Left lung (tissue), 10 donors: ENCODE data around the gene PPFIA4. TPM values are rescaled to one million over a fixed set of nuclear protein-coding genes. Genes with fewer than 3 reads are reported as not detected.

Experiments
- ATAC-seq: fragments of 200-7000 bp; cut with Tn5 transposase; one replicate; pipeline ENCODE4 v1.9.1; 2020; ENCODE audit warnings: moderate library complexity
- DNase-seq, 4 donors: peaks; one replicate each; pipeline ENCODE4 v3.0.0-alpha.2; 2013 to 2020
- H3K27ac ChIP-seq, 2 donors: fragments of 200-600 bp; sonication (generic) in 1 of 2; one replicate each; pipeline versions ENCODE4 v1.5.0 to v1.8.0; 2020 to 2021
- H3K27me3 ChIP-seq, 2 donors: fragments of 200-600 bp; sonication (generic) in 1 of 2; one replicate each; pipeline versions ENCODE4 v1.5.0 to v1.8.0; 2020 to 2021
- H3K36me3 ChIP-seq, 2 donors: fragments of 200-600 bp; sonication (generic) in 1 of 2; one replicate each; pipeline versions ENCODE4 v1.5.0 to v1.8.0; 2020 to 2021
- H3K4me1 ChIP-seq, 2 donors: fragments of 200-600 bp; one replicate each; pipeline ENCODE4 v1.8.0; 2021
- H3K4me3 ChIP-seq, 2 donors: fragments of 200-600 bp; sonication (generic) in 1 of 2; one replicate each; pipeline versions ENCODE4 v1.5.0 to v1.8.0; 2020 to 2021; ENCODE audit warnings: mild to moderate bottlenecking in 1 of 2
- H3K9me3 ChIP-seq, 2 donors: fragments of 200-600 bp; sonication (generic) in 1 of 2; one replicate each; pipeline versions ENCODE4 v1.5.0 to v1.8.0; 2020 to 2021
- intact Hi-C, 2 donors: fragments of 100-400 bp; cut with DNase I; formaldehyde crosslinking; loops; one replicate each; pipeline versions ENCODE4 v1.11.2 to v1.14.2; 2022
- polyA plus RNA-seq, 6 donors: library from polyadenylated mRNA; unstranded; fragments of 120-200 nt; gene quantifications; one replicate each; pipeline ENCODE4 v1.2.1, GENCODE V29; 2013; ENCODE audit not compliant: insufficient read length in 6 of 6
- total RNA-seq, 2 donors: library from RNA; stranded (reverse); fragmentation: NEBNext Ultra II Directional; extraction: Animal tissue kit (Norgen Biotek cat#: 25700); gene quantifications; one replicate each; pipeline ENCODE4 v1.2.1, GENCODE V29; 2021
- TF ChIP-seq, protein P1 (sequence below), 2 donors: fragments of 200-600 bp; sonication (generic) in 1 of 2; IDR thresholded peaks; one replicate each; pipeline versions ENCODE4 v1.5.0 to v1.8.0; 2021; ENCODE audit warnings: antibody characterized with exemption in 2 of 2
- donor health status: DM: no; HTN: yes; CAD: no.
- donor health status: DM: no; HTN: no; CAD: no.

PPFIA4 gene
- total and polyA plus RNA-seq, 8 donors, result 1.3 to 5.1 (median 3.3) TPM

DNA sequence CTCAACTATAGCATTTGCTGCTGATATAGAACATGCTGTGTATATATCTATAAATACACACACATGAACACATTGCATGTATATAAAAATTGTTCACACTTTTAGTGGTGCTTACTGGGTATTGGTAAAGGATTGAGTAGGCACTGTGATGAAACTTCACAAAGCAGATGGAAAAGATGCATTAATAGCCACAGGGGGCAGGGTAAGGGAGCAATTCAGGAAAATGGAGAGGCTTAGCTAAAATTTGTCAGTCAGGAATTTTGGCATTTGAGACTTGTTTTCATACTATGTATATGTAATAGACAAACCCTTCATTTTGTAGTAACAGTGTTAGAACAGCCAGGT, 633 bp upstream of the PPFIA4 start:
- peak overlapping the region; percentile 39 to 74 for H3K27ac ChIP-seq
- peaks cover 0 to 13% of the 10 kb centered on the region in 2 donors for H3K4me1 ChIP-seq
- ATAC-seq, result no peak
- TF ChIP-seq, protein P1, sequence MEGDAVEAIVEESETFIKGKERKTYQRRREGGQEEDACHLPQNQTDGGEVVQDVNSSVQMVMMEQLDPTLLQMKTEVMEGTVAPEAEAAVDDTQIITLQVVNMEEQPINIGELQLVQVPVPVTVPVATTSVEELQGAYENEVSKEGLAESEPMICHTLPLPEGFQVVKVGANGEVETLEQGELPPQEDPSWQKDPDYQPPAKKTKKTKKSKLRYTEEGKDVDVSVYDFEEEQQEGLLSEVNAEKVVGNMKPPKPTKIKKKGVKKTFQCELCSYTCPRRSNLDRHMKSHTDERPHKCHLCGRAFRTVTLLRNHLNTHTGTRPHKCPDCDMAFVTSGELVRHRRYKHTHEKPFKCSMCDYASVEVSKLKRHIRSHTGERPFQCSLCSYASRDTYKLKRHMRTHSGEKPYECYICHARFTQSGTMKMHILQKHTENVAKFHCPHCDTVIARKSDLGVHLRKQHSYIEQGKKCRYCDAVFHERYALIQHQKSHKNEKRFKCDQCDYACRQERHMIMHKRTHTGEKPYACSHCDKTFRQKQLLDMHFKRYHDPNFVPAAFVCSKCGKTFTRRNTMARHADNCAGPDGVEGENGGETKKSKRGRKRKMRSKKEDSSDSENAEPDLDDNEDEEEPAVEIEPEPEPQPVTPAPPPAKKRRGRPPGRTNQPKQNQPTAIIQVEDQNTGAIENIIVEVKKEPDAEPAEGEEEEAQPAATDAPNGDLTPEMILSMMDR (IDR thresholded peaks at IDR 0.05), result no peak
- no peaks in the 10 kb centered on the region for H3K9me3 ChIP-seq
- peaks cover 4 to 20% of the 10 kb centered on the region in 2 donors for H3K27me3 ChIP-seq
- H3K36me3 ChIP-seq, result peaks cover 0 to 40% of the 10 kb centered on the region in 2 donors
- DNase-seq, result no peak
- peak overlapping the region; percentile 48 to 50 for H3K4me3 ChIP-seq
- intact Hi-C loops, result no loop called here

DNA sequence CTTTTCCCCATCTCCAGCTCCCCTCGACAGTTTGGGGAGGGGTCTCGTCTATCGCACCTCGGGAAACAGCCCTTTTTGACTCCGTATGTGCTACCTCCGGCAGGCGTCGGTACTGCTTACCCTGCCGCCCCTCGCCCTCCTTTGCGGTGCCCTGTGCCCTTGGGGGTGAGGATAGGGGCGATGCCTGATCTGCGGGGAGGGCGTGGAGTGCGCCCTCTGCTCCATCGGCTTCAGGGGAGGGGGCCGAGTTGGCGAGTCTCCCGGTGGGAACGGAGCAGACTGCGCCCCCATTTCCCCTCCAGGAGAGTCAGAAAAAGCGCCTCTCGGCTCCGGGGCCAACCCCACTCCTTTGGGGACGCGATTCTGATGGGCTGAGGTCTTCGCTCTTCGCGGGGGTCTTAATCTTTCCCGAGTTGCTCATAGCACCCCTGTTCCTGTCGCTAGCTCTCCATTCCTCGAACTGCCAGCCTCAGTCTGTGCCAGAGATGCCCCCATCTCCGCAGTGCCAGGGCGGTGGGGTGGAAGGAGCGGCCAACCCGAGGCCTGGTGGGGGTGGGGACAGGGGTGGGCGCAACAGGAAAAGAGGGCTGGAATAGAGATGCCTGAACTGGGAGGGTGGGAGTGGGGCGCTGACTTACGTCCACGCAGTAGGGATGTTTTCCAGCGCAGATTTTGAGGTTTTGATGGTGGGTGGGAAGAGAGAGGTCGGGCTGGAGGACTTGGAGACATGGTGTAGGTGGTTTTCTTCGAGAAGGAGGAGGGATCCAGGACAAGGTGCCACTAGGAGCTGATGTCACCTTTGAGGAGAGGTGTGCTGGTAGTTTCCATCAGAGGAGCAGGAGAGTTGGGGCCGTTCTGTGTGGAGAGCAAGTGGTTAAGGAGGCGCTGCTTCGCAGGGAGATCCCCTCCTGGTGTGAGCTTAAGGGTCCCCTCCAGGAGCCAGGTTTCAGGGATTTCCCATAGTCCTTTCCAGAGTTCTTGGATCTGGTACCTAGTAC, 674 bp downstream of the PPFIA4 start:
- H3K4me3 ChIP-seq, result peak overlapping the region; percentile 48 to 50
- DNase-seq (no peak), ATAC-seq (peak; percentile 13)
- intact Hi-C loops, result no loop called here
- peaks cover 0 to 13% of the 10 kb centered on the region in 2 donors for H3K4me1 ChIP-seq
- H3K9me3 ChIP-seq, result no peaks in the 10 kb centered on the region
- peak overlapping the region in 1 of 2 donors; percentile 39 for H3K27ac ChIP-seq
- peaks cover 4 to 20% of the 10 kb centered on the region in 2 donors for H3K27me3 ChIP-seq
- H3K36me3 ChIP-seq, result peaks cover 0 to 27% of the 10 kb centered on the region in 2 donors
- TF ChIP-seq, protein P1 (IDR thresholded peaks at IDR 0.05), result no peak

DNA sequence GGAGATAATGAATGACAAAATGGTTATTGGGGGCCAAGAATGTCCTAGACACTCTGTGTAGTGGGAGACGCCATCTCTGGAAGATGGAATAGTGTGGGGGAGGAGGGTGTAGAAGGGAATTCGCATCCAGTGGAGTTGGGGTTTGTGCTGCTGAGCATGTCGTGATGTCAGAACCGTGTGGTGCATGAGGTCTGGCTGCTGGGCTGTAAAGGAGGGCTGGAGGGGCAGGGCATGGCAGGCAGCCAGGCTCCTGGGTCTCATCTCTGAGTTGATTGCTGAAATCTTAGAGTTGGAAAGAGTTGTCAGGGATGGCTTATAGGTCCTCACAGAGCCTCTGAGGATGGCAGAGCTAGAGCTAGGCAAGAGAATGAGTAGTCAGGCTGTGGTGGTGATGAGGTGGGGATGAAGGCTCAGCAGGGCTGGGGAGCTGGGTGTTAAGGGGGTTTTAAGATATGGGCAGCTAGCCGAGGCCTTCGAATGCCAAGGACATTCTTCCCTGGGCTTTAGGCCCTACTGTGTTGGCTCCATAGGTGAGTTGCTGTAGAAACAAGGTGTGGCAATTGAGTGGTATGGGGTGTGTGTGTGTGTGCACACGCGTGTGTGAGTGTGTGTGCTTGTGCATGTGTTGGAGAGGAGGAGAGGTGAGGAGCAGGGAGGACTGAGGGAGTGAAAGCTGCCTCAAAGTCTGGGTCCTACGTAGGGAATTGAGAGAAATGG, 1.9 kb downstream of the PPFIA4 start:
- no peaks in the 10 kb centered on the region for H3K9me3 ChIP-seq
- TF ChIP-seq, protein P1 (IDR thresholded peaks at IDR 0.05), result no peak
- DNase-seq, result no peak
- no peak overlapping the region for H3K4me3 ChIP-seq
- H3K4me1 ChIP-seq, result peaks cover 0 to 13% of the 10 kb centered on the region in 2 donors
- peaks cover 0 to 19% of the 10 kb centered on the region in 2 donors for H3K36me3 ChIP-seq
- no peak overlapping the region for H3K27ac ChIP-seq
- ATAC-seq, result no peak
- peaks cover 4 to 20% of the 10 kb centered on the region in 2 donors for H3K27me3 ChIP-seq
- intact Hi-C loops, result no loop called here

DNA sequence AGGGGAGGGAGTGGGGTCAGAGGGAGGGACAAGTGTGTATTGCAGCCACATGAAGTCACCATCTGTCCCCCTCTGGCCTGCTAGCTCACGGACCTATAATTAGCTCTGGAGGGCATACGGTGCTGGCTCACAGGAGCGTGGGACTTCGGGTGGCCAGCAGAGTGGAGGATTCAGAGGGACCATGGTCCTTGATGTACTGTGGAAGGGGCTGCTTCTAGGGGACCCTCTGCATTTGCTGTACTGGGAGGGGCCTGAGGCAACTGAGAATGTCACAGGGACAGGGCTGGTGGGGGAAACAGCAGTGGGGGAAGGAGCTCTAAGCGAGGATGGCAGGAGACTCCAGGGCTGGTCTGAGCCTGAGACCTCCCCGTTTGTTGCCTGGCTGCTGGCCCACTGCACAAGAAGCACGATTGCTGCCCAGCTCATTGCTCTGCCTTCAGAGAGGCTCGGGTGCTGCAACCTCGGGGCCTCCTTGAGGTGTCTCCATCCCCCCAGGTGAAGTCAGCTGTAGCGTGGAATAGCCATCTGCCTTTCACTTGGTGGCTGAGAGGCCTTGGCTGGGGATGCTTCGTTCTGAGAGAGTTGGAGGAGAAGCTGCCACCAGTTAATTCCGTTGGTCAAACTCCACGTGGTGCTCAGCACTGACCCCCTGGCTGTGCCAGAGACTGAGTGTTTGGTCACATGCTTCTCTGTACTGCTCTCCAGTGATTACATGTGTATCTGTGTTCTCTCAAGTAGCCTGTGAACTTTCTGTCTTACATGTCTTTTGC, 2.7 kb downstream of the PPFIA4 start:
- intact Hi-C loops, result no loop called here
- TF ChIP-seq, protein P1 (IDR thresholded peaks at IDR 0.05), result no peak
- no peak for DNase-seq
- H3K4me3 ChIP-seq, result no peak overlapping the region
- H3K27me3 ChIP-seq, result peaks cover 4 to 20% of the 10 kb centered on the region in 2 donors
- H3K9me3 ChIP-seq, result no peaks in the 10 kb centered on the region
- H3K27ac ChIP-seq, result no peak overlapping the region
- ATAC-seq, result no peak
- H3K36me3 ChIP-seq, result peaks cover 0 to 11% of the 10 kb centered on the region in 2 donors
- H3K4me1 ChIP-seq, result peaks cover 0 to 13% of the 10 kb centered on the region in 2 donors
